Measurements from ENCODE around the gene ARHGAP6. TPM values are rescaled to one million over a fixed set of nuclear protein-coding genes. Genes with fewer than 3 reads are reported as not detected.

The ARHGAP6 gene
- total and polyA plus RNA-seq, 2 donors (not counting 3 experiments of a cell fraction or from before 2014, with no cell fraction given) = 0.69 to 0.83 TPM

GRCh38 chrX:11386812-11387211, 278.9 kb downstream of the ARHGAP6 start:
- TF ChIP-seq EZH2 (IDR thresholded peaks at IDR 0.05; ENCODE audit: borderline replicate concordance, low read depth, low read length, severe bottlenecking) = no peak
- no peak for TF ChIP-seq MAX (IDR thresholded peaks at IDR 0.05; ENCODE audit: insufficient read depth, insufficient read length)
- no peak for TF ChIP-seq JUN (IDR thresholded peaks at IDR 0.05; ENCODE audit: borderline replicate concordance, insufficient read depth, insufficient read length, low read depth)
- no peak for TF ChIP-seq GATA2 (IDR thresholded peaks at IDR 0.05; ENCODE audit: insufficient read depth, insufficient read length, low read depth, low read length)
- no peak for TF ChIP-seq POLR2AphosphoS5 (IDR thresholded peaks at IDR 0.05; ENCODE audit: insufficient read depth, low read depth, low read length)
- TF ChIP-seq MYC (IDR thresholded peaks at IDR 0.05; ENCODE audit: low read depth, low read length) = no peak
- TF ChIP-seq CTCF (IDR thresholded peaks at IDR 0.05; ENCODE audit: extremely low read depth in 1 of 2, insufficient read depth in 1 of 2, low read depth in 1 of 2, low read length in 2 of 2) = no peak
- TF ChIP-seq FOS (IDR thresholded peaks at IDR 0.05; ENCODE audit: borderline replicate concordance, insufficient read depth, low read length) = no peak
- no peak for TF ChIP-seq POLR2A (IDR thresholded peaks at IDR 0.05; ENCODE audit: low read depth, low read length)
- intact Hi-C loops (cut with micrococcal nuclease) = no loop called here
- dilution Hi-C loops (cut with MboI; ENCODE audit: extremely low pct_ligation_motif_present, low sequenced_read_pairs) = no loop called here

More at GRCh38 chrX:11386812-11387211, 278.9 kb downstream of the ARHGAP6 start:
- no peaks in the 10 kb centered on the region for H3K36me3 ChIP-seq (ENCODE audit: control insufficient read depth in 2 of 2, extremely low read depth in 1 of 2, insufficient read depth in 2 of 2, low read length in 2 of 2)
- H3K9me1 ChIP-seq (replicated peaks; ENCODE audit: control insufficient read depth, extremely low read depth, insufficient read depth, low read length) = no peaks in the 10 kb centered on the region
- ChIA-PET CTCF (no interaction called here), POLR2A (no interaction called here)
- no peaks in the 10 kb centered on the region for H3K27me3 ChIP-seq (ENCODE audit: control insufficient read depth in 2 of 2, insufficient read depth in 2 of 2, low read length in 2 of 2)
- BruUV-seq (replicated peaks) = no TSS peak
- H3K4me3 ChIP-seq (replicated peaks in 1 of 3; ENCODE audit: insufficient read depth in 1 of 3, low read depth in 1 of 3, low read length in 3 of 3) = no peak overlapping the region
- no peaks in the 10 kb centered on the region for H3K79me2 ChIP-seq (ENCODE audit: control insufficient read depth, insufficient read depth, low read length)
- H3K9ac ChIP-seq (replicated peaks; ENCODE audit: extremely low read depth, insufficient read depth, low read length) = no peak overlapping the region
- H4K20me1 ChIP-seq (replicated peaks; ENCODE audit: control insufficient read depth, extremely low read depth, insufficient read depth, low read length) = no peaks in the 10 kb centered on the region
- DNase-seq (ENCODE audit: low read depth, low spot score) (no peak), FAIRE-seq (no peak)
- no peak overlapping the region for H2AFZ ChIP-seq (ENCODE audit: low read depth, low read length)
- H3K27ac ChIP-seq (ENCODE audit: insufficient read depth, low read depth, low read length) = no peak overlapping the region
- no peaks in the 10 kb centered on the region for H3K4me1 ChIP-seq (ENCODE audit: control insufficient read depth, extremely low read depth, insufficient read depth, low read length)
- H3K9me3 ChIP-seq (replicated peaks; ENCODE audit: control insufficient read depth, insufficient read depth, low read length) = no peaks in the 10 kb centered on the region
- H3K4me2 ChIP-seq (ENCODE audit: insufficient read depth, low read length) = no peak overlapping the region
